NCI-H2029 treated with DMSO at 0.1 percent for 48 hours (cell line): Measurements from ENCODE around the gene FBXO27.
"Not testable (repeated sequence)": the region's sequence is repeated elsewhere in the genome, so short reads cannot be mapped to it uniquely, and the experiment has no call there.

Source experiments
- DNase-seq: peaks from one replicate; lab custom pipeline; 2025; lab: John Stamatoyannopoulos, UW

The FBXO27 gene

DNA sequence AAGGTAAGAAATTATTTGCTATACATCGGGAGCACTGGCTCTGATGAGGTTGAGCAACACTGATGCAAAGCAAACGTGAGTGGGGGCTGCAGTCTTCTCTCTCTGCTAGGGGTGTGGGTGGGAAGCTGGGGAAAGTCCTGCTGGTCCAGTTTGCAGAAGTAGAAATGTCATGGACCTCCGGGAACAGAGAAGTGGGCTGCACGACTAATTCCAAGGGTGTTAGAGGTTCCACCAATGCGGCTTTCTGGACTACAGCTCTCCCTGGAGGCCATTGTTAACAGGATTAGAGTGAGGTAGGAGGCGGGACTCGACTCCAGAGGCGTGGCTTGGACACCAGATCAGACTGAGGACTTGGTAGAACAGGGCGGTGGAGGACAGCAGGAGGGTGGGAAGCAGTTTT lies 5.7 kb upstream of the FBXO27 start:
- no peak for DNase-seq

DNA sequence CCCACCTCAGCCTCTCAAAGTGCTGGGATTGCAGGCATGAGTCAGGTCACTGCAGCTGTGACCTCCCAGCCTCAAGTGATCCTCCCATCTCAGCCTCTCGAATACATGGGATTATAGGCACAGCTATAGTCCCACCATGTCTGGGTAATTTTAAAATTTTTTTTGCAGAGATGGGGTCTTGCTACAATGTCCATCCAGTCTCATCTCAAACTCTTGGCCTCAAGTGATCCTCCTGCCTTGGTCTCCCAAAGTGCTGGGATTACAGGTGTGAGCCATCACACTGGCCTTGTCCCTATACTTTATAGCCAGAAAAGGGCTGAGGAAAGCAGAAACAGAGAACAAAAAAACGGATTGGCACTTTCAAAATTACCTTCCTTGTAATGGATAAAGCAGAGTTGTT lies 4.8 kb upstream of the FBXO27 start:
- no peak for DNase-seq

DNA sequence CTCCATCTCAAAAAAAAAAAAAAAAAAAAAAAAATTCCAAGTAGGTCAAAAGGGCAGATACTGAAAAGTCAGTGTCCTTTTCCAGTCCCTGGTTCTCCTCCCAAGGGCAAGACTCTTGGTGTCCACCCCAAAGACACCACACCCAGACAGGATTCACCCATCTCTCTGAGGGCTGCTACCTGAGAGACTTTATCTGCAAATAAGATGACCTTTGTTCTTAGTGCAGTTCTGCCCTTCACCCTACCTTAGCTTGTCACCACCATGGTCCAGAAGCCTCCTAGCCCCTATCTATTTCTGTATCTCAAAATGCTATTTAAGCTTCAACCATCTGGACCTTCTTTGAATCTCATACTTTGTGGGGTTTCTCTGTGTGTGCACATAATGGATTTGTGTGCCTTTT lies 4.2 kb upstream of the FBXO27 start:
- DNase-seq = no peak

DNA sequence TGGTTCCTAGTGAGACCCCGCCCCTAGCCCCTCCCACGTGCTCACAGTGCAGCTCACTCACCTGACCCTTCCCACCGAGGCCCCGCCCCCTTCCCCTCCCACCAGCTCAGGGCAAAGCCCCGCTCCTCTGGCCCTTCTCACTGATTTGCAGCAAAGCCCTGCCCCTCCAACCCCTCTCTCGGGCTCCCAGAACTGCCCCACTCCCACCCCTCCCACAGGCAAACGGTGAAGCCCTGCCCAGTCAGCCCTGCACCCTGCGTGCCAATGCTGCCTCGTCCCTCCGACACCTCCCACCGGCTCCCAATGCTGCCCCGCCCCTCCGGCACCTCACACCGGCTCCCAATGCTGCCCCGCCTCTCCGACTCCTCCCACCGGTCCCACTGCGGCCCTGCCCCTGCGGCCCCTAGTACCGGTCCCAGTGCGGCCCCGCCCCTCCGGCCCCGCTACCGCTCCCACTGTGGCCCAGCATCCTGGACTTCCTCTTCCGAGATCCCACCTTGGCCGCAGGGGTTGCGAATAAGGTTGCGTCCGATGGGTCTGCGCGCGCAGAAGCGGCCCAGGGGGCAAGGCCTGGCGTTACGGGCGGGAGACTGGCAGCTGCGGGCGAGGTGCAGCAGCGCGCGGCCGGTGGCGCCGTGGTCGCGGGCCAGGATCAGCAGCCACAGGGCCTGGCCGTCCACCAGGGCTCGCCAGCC lies 834 bp downstream of the FBXO27 start:
- DNase-seq = peak; percentile 69

DNA sequence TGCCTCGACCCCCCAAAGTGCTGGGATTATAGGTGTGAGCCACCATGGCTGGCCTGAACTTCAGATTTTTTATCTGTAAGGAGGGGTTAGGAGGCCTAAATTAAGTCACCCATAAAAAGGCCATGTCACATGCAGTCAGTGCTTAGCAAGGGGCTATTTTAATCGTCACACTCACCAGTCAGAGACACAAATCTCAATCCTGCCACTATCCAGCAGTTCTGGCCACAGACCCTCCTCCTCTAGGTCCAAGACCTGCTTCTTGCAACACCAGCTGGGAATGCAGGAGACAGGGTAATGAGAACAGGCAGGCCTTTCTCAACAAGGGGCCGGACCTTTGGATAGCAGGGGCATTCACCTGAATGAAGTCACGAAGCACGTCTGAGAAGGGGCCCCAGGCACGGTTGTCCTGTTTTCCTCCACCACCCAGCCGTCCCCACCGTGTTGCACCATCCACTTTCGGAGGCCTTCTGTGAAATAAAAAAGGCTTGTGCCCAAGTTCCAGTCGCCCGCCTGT lies 1.4 kb downstream of the FBXO27 start:
- no peak for DNase-seq

DNA sequence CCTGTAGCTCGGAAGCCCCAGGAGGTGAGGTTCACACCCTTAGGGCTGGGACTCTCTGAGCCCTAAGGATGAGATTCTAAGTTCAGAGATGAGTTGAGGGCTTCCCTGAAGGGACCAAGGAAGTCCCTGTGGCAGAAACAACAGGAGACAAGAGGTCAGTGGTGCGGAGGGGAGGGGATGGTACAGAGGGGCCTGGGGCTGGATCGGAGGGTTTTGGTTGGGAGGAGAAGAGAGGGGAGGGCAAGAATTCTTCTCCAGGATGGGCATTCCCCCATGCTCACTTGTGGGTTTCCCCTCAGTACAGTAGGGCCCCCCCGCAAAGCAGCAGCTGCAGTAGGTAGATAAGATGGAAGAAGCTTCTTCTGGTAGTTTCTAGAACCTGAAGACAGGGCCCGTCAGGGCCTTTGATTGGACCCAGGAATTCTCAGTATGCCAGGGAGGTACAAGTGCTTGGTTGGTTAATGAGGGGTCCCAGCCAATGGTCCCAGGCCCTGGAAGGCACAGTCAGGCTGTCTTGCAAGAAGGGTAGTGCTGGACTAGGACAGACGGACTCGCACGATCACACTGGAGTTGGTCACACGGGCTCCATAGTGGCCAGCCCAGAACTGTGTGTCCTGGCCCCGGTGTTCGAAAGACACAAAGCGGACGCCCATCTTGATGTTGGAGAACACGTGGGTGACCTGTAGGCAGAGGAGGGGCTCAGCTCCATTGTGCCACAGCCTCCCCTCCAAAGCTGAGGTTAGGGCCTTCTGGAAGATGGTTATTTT lies 7.3 kb downstream of the FBXO27 start:
- DNase-seq = no peak

DNA sequence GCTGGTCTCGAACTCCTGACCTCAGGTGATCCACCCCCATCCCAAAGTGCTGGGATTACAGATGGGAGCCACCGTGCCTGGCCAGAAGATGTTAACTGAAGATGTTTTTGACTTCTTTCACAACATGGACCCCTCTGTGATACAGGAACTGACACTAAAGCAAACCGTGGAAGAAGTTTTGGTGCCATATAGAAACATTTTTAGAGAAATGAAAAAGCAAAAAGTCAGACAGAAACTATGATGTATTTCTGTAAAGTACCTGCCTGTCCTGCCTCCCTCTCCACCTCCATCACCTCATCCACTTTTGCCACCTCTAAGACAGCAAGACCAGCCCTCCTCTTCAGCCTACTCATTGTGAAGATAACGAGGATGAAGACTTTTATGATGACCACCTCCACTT lies 11.3 kb downstream of the FBXO27 start:
- no peak for DNase-seq

DNA sequence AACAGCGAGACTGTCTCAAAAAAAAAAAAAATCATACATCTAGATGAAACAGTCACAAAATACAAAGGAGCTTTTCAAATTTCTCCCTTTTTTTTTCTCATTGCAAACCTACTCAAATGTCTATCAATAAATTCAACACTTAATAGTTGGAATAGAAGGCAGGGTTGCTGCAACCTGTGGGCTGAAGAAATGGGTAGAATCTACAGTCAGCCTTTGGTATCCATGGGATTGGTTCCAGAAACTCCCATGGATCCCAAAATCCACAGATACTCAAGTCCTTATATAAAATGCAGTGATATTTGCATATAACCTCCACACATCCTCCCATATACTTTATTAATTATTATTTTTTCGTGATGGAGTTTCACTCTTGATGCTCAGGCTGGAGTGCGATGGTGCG lies 14.7 kb downstream of the FBXO27 start:
- no peak for DNase-seq

DNA sequence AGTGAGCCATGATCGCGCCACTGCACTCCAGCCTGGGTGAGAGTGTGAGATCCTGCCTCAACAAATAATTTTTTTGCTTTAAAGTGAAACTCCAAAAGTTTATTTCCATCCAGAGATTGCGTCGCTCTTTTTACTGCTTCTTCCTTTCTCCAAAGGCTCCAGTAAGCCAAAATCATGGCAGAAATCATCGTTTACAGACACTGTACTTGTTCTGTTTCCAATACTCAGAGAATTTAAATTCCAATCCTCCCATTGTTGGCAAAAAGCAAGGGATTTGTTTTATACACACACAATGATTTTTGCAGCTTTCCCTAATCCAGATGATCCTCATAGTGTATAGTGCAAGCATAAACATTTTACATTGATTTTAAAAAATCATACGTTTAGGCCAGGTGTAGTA lies 15.3 kb downstream of the FBXO27 start:
- DNase-seq = no peak

DNA sequence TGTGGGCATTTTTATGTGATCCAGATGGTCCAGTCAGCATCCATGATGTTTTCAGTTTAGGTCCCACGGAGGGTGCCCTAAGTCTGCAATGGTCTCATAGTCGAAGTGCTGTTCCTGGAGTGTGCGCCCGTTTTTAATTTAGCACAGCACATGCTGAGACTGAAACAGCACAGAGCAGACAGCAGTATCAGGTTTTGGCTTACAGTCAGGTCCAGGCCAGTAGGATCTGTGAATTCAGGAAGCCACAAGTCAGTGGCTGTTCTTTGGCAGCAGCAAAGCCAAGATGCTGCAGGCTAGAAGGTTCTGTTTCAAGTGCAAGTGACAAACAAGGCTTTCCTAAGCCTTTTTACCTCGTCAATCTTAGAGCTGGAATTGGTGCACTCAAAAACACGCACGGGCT lies 18.3 kb downstream of the FBXO27 start:
- DNase-seq = no peak

DNA sequence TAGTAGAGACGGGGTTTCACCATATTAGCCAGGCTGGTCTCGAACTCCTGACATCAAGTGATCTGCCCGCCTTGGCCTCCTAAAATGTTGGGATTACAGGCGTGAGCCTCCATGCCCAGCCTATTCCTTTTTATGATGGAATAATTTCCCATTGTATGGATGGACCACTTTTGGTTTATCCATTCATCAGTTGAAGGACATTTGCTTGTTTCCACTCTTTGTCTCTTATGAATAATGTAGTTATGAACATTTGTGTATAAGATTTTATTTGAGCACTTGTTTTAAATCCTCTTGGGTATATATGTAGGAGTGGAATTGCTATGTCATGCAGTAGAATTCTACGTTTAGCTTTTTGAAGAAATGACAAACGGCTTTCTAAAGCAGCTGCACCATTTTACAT lies 23.3 kb downstream of the FBXO27 start:
- DNase-seq = no peak

DNA sequence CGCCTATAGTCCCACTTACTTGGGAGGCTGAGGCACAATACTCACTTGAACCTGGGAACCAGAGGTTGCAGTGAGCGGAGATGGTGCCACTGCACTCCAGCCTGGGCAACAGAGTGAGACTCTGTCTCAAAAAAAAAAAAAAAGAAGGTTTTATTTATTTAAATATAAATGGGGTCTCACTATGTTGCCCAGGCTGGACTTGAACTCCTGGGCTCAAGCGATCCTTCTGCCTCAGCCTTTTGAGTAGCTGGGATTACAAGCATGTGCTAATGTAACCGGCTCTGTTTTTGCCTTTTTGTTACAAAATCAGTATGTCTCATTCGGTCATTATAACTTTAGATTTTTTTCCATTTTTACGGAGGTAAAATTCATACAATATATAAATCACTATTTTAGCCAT lies 24.2 kb downstream of the FBXO27 start:
- no peak for DNase-seq

DNA sequence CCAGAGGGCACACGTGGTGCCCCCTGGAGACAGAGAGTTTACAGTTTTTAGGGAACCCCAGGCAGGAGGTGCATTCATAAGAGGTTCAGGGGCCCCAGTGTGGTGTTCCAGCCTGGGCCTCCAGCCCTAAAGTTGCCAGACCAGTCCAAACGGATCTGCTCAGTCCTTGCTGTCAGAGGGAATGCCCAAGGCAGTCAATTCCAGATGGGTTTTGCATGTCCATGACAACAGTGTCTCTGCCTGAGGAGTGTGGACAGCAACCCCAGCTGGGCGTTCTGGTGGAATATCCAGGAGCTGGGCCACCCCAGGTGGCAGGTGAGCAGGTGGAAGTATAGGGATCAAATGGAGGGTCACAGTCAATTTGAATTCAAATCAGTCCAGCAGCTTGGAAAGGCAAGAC lies 25.3 kb downstream of the FBXO27 start:
- DNase-seq = no peak

DNA sequence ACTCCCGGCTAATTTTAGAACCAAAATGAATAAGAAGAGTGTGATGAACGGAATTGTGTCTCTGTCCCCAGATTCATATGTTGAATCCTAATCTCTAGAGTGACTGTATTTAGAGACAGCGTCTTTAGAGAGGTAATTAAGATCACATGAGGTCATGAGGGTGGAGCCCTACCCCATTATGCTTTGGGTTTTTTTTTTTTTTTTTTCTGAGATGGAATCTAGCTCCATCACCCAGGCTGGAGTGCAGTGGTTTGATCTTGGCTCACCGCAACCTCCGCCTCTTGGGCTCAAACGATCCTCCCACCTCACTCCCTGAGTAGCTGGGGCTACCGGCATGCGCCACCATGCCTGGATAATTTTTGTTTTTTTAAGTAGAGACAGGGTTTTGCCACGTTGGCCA lies 27.9 kb downstream of the FBXO27 start:
- no peak for DNase-seq

DNA sequence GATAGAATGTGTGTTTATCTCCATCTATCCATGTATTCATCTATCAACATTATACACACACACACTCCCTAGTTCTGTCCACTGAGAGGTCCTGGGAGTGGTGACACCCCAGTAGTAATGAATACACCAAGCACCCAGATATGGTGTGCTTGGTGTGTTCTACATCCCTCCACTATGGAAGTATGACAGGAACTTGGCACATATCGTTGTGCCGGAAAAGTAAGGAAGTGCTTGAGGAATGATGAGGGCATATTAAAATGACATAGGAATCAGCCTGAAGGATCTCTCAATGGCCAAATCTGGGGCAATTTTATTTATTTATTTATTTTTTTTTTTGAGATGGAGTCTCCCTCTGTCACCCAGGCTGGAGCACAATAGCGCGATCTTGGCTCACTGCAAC lies 28.6 kb downstream of the FBXO27 start:
- no peak for DNase-seq

DNA sequence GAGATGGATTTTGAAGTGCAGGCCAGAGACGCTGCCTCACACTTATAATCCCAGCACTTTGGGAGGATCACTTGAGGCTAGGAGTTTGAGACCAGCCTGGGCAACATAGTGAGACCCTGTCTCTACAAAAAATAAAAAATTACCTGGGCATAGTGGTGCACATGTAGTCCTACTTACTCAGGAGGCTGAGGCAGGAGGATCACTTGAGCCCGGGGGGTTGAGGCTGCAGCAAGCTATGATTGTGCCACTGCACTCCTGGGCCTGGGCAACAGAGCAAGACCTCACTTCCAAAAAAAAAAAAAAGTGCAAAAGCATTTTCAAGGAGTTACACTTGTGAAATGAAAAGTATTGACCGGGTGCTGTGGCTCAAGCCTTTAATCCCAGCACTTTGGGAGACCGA lies 29.2 kb downstream of the FBXO27 start:
- DNase-seq = no peak

DNA sequence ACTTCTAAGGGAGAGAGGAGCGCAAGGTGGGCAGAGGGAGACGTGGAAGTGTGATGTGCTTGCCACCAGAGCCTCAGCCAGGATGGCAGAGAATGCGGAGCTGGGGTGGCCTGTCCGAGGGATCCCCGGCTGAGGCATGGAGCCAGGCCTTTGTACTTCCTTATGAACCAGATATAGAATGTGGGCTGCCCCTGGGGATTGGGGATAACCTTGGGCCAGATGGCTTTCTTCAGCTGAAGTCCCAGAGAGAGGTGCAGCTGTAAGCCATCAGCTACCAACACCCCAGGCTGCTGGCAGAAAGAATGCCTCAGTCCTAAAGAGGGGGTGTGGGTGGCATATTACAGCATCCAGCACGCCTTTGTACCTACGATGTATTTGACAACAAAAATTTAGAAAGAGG lies 31.3 kb downstream of the FBXO27 start:
- DNase-seq = no peak

DNA sequence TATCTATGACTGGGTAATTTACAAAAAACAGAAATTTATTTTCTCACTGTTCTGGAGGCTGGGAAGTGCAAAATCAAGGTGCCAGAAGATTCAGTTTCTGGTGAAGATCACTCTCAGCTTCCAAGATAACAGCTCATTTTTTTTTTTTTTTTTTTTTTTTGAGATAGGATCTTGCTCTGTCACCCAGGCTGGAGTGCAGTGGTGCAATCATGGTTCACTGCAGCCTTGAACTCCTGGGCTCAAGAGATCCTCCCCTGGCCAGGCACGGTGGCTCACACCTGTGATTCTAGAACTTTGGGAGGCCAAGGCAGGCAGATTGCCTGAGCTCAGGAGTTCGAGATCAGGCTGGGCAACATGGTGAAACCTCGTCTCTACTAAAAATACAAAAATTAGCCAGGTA lies 34.8 kb downstream of the FBXO27 start:
- DNase-seq = not testable (repeated sequence)

DNA sequence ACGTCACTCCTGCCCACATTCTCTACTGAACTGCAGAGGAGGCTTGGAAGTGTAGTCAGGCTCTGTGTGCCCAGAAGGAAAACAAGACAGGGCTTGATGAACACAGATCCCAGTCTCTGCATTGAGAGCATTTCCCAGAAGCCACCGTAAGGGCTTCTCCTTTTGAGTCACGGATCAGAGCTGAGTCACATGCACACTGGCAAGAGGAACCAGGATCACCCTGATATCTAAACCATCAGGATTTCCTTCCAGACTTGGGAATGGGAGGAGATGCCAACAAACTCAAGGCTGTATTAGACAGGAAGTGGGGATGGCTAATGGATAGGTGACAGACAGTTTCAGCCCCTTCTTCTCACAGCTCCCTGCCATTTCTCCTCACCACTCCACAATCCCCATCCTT lies 39.1 kb downstream of the FBXO27 start:
- DNase-seq = no peak

DNA sequence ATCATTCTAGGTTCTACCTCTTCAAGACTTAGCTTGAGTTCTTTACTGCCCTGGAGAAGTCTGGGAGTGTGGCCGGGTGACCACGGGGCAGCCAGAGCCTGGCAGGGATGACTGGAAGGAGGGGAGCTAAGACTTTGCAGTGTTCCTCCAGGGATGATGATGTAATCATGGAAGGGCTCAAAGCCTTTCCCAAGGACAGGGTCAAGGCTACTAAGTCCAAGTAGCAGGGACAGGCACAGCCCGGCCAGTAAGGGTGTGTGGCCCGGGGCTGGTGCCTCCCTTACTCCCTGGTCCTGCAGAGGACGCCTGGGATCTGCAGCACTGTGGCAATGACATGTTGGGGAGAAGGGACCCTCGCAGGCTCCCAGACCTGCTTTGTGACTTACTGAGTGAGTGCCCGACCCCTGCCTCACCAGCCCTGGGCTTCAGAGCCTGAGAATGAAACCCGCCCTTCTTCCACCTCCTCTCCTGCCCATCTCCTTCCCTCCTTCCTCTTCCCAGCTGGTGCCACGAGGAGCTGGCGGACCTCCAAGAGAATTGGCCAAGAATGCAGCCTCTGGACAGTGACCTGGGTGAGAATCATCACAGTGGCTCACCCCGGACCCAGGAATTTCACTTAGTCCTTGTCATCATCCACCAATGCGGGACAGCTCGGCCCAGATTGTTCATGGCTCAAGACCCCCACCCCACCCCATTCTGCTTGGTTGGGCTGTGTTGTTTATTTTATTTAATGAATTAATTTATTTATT lies 41.2 kb downstream of the FBXO27 start:
- DNase-seq = no peak

DNA sequence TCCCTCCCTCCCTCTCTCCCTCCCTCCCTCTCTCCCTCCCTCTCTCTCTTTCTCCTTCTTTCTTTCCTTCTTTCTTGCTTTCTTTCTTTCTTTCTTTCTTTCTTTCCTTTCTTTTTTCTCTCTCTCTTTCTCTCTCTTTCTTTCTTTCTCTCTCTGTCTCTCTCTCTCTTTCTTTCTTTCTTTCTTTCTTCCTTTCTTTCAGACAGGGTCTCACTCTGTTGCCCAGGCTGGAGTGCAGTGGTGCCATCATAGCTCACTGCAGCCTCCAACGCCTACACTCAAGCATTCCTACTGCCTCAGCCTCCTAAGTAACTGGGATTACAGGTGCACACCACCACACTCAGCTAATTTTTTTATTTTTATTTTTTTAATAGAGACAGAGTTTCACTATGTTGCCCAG lies 42.7 kb downstream of the FBXO27 start:
- not testable (repeated sequence) for DNase-seq

DNA sequence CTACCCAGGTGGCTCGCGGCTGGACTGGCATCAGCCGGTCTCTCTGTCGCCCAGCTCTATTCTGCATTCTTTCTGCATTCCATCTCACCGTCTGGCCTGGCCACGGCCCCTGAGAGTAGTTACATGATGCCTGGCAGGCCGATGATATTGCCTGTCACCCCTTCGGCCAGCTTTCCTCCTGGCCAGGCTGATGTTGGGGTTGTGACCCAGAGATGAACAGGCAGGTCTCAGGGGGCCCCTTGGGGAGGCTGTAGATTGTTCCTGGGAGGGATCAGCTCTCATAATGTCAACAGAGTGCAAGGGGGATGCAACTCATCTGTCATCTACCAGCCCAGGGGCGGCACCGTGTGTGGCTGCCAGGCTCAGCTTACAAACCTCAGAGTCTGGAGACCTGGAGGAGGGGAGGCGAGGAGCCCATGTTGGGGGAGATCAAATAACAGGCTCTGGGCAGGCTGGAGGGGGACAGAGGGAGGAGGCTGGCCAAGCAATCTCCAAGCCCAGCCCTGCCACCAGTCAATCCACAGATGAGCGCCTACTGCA lies 43.2 kb downstream of the FBXO27 start:
- DNase-seq = no peak

DNA sequence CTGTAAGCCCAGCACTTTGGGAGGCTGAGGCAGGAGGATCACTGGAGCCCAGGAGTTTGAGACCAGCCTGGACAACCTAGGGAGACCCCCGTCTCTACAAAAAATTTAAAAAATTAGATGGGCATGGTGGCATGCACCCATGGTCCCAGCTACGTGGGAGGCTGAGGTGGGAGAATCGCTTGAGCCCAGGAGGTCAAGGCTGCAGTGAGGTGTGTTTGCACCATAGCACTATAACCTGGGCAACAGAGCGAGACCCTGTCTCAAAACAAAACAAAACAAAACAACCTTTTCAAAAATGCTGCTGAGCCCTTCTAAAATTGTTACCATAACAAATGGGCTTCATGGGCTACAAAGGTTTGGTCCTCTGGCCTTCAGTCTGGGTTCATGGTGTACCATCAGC lies 43.7 kb downstream of the FBXO27 start:
- DNase-seq = not testable (repeated sequence)
